ENCODE data around the gene QPRT. TPM values are rescaled to one million over a fixed set of nuclear protein-coding genes. Genes with fewer than 3 reads are reported as not detected.

QPRT gene
- total RNA-seq, 1 experiment from 2014 or later, result 0.52 TPM

DNA sequence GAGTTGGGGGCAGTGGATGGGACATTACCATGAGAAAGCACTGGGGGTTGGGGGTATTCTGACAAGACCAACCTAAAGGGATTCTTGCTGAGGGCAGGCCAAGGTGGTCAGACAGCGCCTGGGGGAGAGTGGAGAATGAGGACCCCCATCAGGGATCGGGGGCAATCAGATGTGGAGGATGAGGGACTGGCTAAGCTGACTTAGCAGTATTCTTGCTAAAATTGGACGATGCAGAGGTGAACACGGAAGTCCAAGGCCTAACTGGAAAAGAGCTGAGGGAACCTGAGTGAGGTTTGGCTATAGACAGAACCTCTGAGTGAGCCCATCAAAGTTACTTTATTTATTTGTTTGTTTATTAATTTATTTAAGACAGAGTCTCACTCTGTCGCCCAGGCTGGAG lies 9.2 kb downstream of the QPRT start:
- ChIA-PET RAD21 (ENCODE audit: low non-redundant PET in 1 of 2, low total read pairs in 2 of 2, uncharacterized antibody in 2 of 2, unreplicated experiment in 2 of 2) (no interaction called here), CTCF (interaction anchor here (1.3 kb wide), 1 partner anchor 12 kb away, joined by 4 read pairs; no protein-coding TSS in a partner anchor), POLR2A (no interaction called here)
- no peak for ATAC-seq
- no peak overlapping the region for H2AFZ ChIP-seq (ENCODE audit: low read depth, low read length, poor library complexity, severe bottlenecking)
- no peaks in the 10 kb centered on the region for H3K9me2 ChIP-seq (ENCODE audit: insufficient read depth)
- intact Hi-C loops (cut with micrococcal nuclease), result no loop called here
- TF ChIP-seq MAX (IDR thresholded peaks at IDR 0.05) (no peak), CEBPB (IDR thresholded peaks at IDR 0.05; ENCODE audit: low read depth) (no peak), POLR2AphosphoS5 (IDR thresholded peaks at IDR 0.05; ENCODE audit: low read depth, low read length) (no peak), ELF1 (IDR thresholded peaks at IDR 0.05; ENCODE audit: borderline replicate concordance, low read depth) (no peak), EGR1 (IDR thresholded peaks at IDR 0.05; ENCODE audit: low read depth) (no peak), ZBTB33 (IDR thresholded peaks at IDR 0.05; ENCODE audit: extremely low read depth, insufficient replicate concordance, low read length) (no peak), YY1 (IDR thresholded peaks at IDR 0.05; ENCODE audit: extremely low read depth, insufficient replicate concordance, low read depth, low read length) (no peak), TCF7L2 (IDR thresholded peaks at IDR 0.05; ENCODE audit: borderline replicate concordance, extremely low read depth, insufficient read depth, insufficient read length) (no peak), POLR2A (IDR thresholded peaks at IDR 0.05; ENCODE audit: borderline replicate concordance, extremely low read depth, insufficient read depth, insufficient read length) (no peak), SIN3A (IDR thresholded peaks at IDR 0.05; ENCODE audit: low read depth) (no peak), ZFX (IDR thresholded peaks at IDR 0.05) (no peak), JUND (IDR thresholded peaks at IDR 0.05) (no peak), SRF (IDR thresholded peaks at IDR 0.05; ENCODE audit: low read depth) (no peak), ZNF274 (IDR thresholded peaks at IDR 0.05; ENCODE audit: low read depth, low read length) (no peak), EZH2 (IDR thresholded peaks at IDR 0.05) (no peak)
- TF ChIP-seq, protein P1, sequence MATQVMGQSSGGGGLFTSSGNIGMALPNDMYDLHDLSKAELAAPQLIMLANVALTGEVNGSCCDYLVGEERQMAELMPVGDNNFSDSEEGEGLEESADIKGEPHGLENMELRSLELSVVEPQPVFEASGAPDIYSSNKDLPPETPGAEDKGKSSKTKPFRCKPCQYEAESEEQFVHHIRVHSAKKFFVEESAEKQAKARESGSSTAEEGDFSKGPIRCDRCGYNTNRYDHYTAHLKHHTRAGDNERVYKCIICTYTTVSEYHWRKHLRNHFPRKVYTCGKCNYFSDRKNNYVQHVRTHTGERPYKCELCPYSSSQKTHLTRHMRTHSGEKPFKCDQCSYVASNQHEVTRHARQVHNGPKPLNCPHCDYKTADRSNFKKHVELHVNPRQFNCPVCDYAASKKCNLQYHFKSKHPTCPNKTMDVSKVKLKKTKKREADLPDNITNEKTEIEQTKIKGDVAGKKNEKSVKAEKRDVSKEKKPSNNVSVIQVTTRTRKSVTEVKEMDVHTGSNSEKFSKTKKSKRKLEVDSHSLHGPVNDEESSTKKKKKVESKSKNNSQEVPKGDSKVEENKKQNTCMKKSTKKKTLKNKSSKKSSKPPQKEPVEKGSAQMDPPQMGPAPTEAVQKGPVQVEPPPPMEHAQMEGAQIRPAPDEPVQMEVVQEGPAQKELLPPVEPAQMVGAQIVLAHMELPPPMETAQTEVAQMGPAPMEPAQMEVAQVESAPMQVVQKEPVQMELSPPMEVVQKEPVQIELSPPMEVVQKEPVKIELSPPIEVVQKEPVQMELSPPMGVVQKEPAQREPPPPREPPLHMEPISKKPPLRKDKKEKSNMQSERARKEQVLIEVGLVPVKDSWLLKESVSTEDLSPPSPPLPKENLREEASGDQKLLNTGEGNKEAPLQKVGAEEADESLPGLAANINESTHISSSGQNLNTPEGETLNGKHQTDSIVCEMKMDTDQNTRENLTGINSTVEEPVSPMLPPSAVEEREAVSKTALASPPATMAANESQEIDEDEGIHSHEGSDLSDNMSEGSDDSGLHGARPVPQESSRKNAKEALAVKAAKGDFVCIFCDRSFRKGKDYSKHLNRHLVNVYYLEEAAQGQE (IDR thresholded peaks at IDR 0.05; ENCODE audit: low read depth), result no peak
- TF ChIP-seq, protein P2, sequence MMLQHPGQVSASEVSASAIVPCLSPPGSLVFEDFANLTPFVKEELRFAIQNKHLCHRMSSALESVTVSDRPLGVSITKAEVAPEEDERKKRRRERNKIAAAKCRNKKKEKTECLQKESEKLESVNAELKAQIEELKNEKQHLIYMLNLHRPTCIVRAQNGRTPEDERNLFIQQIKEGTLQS (IDR thresholded peaks at IDR 0.05), result no peak
- H3K27me3 ChIP-seq (ENCODE audit: insufficient read depth, low read length), result no peaks in the 10 kb centered on the region
- no peaks in the 10 kb centered on the region for H3K36me3 ChIP-seq (ENCODE audit: control insufficient read depth in 1 of 2, insufficient read depth in 2 of 2, low read length in 2 of 2)
- no peaks in the 10 kb centered on the region for H3K9me3 ChIP-seq (ENCODE audit: control insufficient read depth in 1 of 2, insufficient read depth in 1 of 2, low read depth in 1 of 2, low read length in 2 of 2)
- H3K27ac ChIP-seq (ENCODE audit: low read depth, low read length), result no peak overlapping the region
- no peaks in the 10 kb centered on the region for H4K20me1 ChIP-seq (ENCODE audit: insufficient read depth)
- H3K4me2 ChIP-seq (ENCODE audit: low read length), result no peak overlapping the region
- no TSS peak for BruUV-seq (replicated peaks)
- H3K9ac ChIP-seq (ENCODE audit: low read length), result no peak overlapping the region
- H3K4me3 ChIP-seq (replicated peaks in 1 of 2; ENCODE audit: low read depth in 1 of 2, low read length in 2 of 2), result no peak overlapping the region
- DNase-seq (ENCODE audit: low read depth, low spot score), result no peak
- H3K4me1 ChIP-seq (ENCODE audit: control insufficient read depth in 1 of 2, insufficient read depth in 2 of 2, low read length in 2 of 2), result peaks cover 0 to 6% of the 10 kb centered on the region in 2 experiments; a peak in 2 of 4 replicates
- H3K79me2 ChIP-seq (ENCODE audit: insufficient read depth, low read length), result no peaks in the 10 kb centered on the region

Data from HCT116 (cell line).